ENCODE data around the gene DMRT1. TPM values are rescaled to one million over a fixed set of nuclear protein-coding genes. Genes with fewer than 3 reads are reported as not detected.
A peak's percentile ranks its signal among the peaks of the same experiment; 100 is the strongest.

Gene DMRT1
- total RNA-seq, 1 donor from 2014 or later: not detected

DNA sequence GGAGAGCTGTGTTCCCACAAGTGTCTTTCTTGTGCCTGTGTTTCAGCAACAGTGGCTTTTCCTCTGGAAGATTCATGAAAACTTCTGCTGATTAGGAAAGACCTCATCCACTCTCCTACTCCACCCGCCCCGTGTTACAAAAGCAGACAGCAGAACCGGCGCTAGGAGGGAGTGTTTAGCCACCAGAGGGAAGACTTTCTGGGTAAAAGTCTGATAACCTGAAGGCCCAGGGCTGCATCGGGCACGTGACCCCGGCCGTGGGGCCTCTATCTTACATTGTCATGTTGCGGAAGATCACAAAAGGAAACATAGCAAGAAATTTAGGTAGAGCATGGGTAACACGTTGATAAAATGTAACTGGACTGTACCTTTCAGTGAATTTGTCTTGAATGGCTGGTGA lies 176.6 kb downstream of the DMRT1 start:
- no peak for DNase-seq
- intact Hi-C loops (cut with micrococcal nuclease): no loop called here
- peak; percentile 38 for ATAC-seq

Other genes with a start within 250 kb of the DMRT1 start
- not detected for gene DMRT3, start 135.0 kb downstream of the DMRT1 start, total RNA-seq
- 0.12 TPM for gene DMRT2, start 208.7 kb downstream of the DMRT1 start, total RNA-seq